Loucy (cell line): Measurements from ENCODE around the gene PHB1.

Experiments
- H2AFZ ChIP-seq: fragments of 200-600 bp; sonication (generic); 2 replicates; pipeline ENCODE4 v1.6.0; 2016; ENCODE audit warnings: antibody characterized with exemption, mild to moderate bottlenecking, low read length, moderate library complexity
- H3F3A ChIP-seq: fragments of 200-600 bp; 2 replicates; pipeline ENCODE4 v1.6.0; 2016; ENCODE audit warnings: antibody characterized with exemption, low read depth, mild to moderate bottlenecking
- H3K27me3 ChIP-seq: fragments of 200-600 bp; sonication (generic); 2 replicates; pipeline ENCODE4 v1.6.1; 2014; ENCODE audit warnings: low read length, mild to moderate bottlenecking; ENCODE audit not compliant: insufficient read depth, poor library complexity, severe bottlenecking
- H3K36me3 ChIP-seq: fragments of 200-600 bp; sonication (generic); 2 replicates; pipeline ENCODE4 v1.6.1; 2016; ENCODE audit warnings: low read length; ENCODE audit not compliant: insufficient read depth
- H3K4me1 ChIP-seq: fragments of 200-600 bp; sonication (generic); 2 replicates; pipeline ENCODE4 v1.5.1; 2014; ENCODE audit warnings: low read length, mild to moderate bottlenecking; ENCODE audit not compliant: insufficient read depth, poor library complexity, severe bottlenecking
- H3K4me2 ChIP-seq: fragments of 200-600 bp; sonication (generic); 2 replicates; pipeline ENCODE4 v1.6.0; 2014; ENCODE audit warnings: antibody characterized with exemption, low read length, low read depth, mild to moderate bottlenecking; ENCODE audit not compliant: poor library complexity, severe bottlenecking
- H3K4me3 ChIP-seq: fragments of 200-600 bp; sonication (generic); 2 replicates; pipeline ENCODE4 v1.5.1; 2014; ENCODE audit warnings: low read length, mild to moderate bottlenecking, mixed read lengths; ENCODE audit not compliant: poor library complexity, severe bottlenecking
- H3K79me2 ChIP-seq: fragments of 200-600 bp; sonication (generic); 2 replicates; pipeline ENCODE4 v1.6.1; 2014; ENCODE audit warnings: low read length; ENCODE audit not compliant: insufficient read depth
- H3K9ac ChIP-seq: fragments of 200-600 bp; sonication (generic); 2 replicates; pipeline ENCODE4 v1.6.0; 2014; ENCODE audit warnings: mild to moderate bottlenecking, low read depth, low read length, moderate library complexity; ENCODE audit not compliant: poor library complexity, severe bottlenecking
- H3K9me2 ChIP-seq: fragments of 200-600 bp; sonication (generic); replicated peaks from 2 replicates; pipeline ENCODE4 v1.6.1; 2016; ENCODE audit warnings: low read depth, low read length, mixed read lengths
- H3K9me3 ChIP-seq: fragments of 200-600 bp; sonication (generic); 2 replicates; pipeline ENCODE4 v1.6.1; 2014; ENCODE audit warnings: mild to moderate bottlenecking, antibody characterized with exemption, low read length, low read depth; ENCODE audit not compliant: insufficient read depth
- H4K20me1 ChIP-seq: fragments of 200-600 bp; sonication (generic); 2 replicates; pipeline ENCODE4 v1.6.0; 2014; ENCODE audit warnings: antibody characterized with exemption, low read length, mild to moderate bottlenecking; ENCODE audit not compliant: insufficient read depth, poor library complexity, severe bottlenecking
- EZH2phosphoT487 ChIP-seq: fragments of 200-600 bp; IDR thresholded peaks from 2 replicates; pipeline ENCODE4 v1.6.1; 2018; ENCODE audit warnings: antibody characterized with exemption, mild to moderate bottlenecking, moderate library complexity, borderline replicate concordance
- TF ChIP-seq, protein P1 (sequence below): fragments of 200-600 bp; sonication (generic); conservative IDR thresholded peaks from 2 replicates; pipeline ENCODE4 v1.5.1; 2014; ENCODE audit warnings: mild to moderate bottlenecking, antibody characterized with exemption, low read length

Gene PHB1

DNA sequence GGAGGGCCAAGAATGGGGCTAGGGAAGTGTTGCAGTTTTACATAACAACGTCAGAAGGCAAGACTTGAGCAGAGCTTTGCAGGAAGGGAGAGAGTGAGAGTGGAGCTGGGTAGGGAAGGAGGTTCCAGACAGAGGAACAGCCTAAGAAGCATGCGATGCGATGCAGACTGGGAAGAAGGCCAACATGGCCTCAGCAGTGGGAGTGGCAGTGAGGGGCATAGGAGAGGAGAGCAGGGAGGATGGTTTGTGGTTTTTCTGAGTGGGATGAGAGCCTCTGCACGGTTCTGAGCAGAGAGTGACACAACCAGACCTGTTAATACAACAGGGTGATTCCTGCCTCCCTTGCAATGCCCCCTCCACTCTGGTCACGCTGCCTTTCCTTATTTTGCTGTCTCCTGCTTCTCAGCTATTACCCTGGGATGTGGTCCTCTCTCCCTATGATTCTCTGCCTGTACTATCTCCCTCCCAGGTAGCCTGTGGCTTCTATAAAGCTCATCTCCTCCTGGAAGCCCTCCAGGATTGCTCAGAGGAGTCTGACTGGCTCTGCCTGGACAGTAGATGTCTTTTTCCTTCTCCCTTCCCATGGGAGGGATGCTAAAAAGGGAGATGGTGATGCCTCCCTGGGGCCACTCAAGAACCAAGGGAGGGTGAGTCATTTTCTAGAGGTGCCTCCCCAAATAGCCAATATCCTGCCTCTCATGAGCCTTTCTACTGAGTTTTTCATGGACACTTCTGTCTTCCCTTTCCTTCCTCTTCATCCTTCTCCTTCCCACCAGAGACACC lies 41.7 kb upstream of the PHB1 start:
- Histone ChIP-seq H3F3A (no peaks in the 10 kb centered on the region), H3K27me3 (no peaks in the 10 kb centered on the region), H3K9ac (no peak overlapping the region), H3K9me3 (no peaks in the 10 kb centered on the region), H2AFZ (no peak overlapping the region), H3K4me3 (no peak overlapping the region), H3K4me1 (peaks cover 18% of the 10 kb centered on the region), H3K79me2 (no peaks in the 10 kb centered on the region), H4K20me1 (no peaks in the 10 kb centered on the region), H3K36me3 (no peaks in the 10 kb centered on the region), H3K9me2 (no peaks in the 10 kb centered on the region), H3K4me2 (no peak overlapping the region)
- TF ChIP-seq, protein P1, sequence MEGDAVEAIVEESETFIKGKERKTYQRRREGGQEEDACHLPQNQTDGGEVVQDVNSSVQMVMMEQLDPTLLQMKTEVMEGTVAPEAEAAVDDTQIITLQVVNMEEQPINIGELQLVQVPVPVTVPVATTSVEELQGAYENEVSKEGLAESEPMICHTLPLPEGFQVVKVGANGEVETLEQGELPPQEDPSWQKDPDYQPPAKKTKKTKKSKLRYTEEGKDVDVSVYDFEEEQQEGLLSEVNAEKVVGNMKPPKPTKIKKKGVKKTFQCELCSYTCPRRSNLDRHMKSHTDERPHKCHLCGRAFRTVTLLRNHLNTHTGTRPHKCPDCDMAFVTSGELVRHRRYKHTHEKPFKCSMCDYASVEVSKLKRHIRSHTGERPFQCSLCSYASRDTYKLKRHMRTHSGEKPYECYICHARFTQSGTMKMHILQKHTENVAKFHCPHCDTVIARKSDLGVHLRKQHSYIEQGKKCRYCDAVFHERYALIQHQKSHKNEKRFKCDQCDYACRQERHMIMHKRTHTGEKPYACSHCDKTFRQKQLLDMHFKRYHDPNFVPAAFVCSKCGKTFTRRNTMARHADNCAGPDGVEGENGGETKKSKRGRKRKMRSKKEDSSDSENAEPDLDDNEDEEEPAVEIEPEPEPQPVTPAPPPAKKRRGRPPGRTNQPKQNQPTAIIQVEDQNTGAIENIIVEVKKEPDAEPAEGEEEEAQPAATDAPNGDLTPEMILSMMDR, result no peak
- TF ChIP-seq EZH2phosphoT487, result no peak

DNA sequence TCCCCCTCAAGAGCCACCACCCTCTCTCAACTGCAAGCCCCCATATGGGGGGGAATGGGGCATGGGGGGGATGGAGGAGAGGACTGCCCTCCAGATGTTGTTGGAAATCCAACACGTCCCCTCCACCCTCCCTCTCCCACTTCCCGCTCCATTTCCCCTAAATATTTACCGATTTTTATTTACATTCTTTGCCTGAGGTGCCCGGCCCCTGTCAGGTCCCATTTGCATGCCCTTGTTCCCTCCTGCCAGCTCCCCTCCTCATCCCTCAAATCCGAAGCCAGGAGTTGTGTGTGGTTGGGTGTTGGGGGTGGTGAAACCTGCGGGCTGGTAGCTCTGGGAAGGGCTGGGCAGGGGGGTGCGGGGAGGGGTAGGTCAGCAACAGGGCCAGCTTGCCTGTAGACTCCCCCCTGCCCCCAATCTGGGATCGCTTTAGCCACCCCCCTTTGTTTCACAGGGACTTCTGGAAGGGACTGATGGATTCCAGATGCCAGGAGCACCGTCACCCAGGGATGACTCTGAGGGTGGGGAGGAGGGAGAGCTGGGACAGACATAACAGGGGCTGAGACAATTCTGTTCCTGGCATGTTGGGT lies 40.7 kb upstream of the PHB1 start:
- H3K9ac ChIP-seq, result no peak overlapping the region

DNA sequence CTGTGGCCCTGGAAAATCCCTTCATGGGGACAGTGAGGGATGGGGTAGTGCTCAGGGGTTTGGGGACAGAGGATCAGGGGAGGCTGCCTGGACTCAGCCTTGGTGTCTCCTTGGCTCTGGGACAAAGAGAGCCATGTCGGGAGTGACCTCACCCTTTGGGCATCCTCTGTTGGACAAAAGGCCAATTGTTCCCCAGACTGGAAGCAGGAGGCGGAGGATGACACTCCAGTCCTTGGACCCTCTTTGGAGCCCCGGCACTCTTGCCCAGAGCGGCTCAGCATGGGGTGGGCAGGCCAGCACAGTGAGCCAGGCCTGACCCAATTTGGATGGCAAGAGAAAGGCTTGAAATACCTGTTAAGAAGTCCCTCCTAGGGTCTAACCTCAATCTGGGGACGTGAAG lies 39.4 kb upstream of the PHB1 start:
- Histone ChIP-seq H3K4me3 (no peak overlapping the region), H3K9ac (no peak overlapping the region), H3F3A (peaks cover 4% of the 10 kb centered on the region), H2AFZ (no peak overlapping the region), H3K9me3 (no peaks in the 10 kb centered on the region), H4K20me1 (no peaks in the 10 kb centered on the region), H3K27me3 (no peaks in the 10 kb centered on the region), H3K4me1 (peaks cover 37% of the 10 kb centered on the region), H3K79me2 (no peaks in the 10 kb centered on the region), H3K9me2 (no peaks in the 10 kb centered on the region), H3K4me2 (no peak overlapping the region), H3K36me3 (no peaks in the 10 kb centered on the region)
- TF ChIP-seq, protein P1, result no peak
- TF ChIP-seq EZH2phosphoT487, result no peak

More for the DNA sequence above, 40.7 kb upstream of the PHB1 start:
- Histone ChIP-seq H3K9me3 (no peaks in the 10 kb centered on the region), H3K79me2 (no peaks in the 10 kb centered on the region), H3K4me2 (no peak overlapping the region), H3F3A (peaks cover 3% of the 10 kb centered on the region), H3K9me2 (no peaks in the 10 kb centered on the region), H3K27me3 (no peaks in the 10 kb centered on the region), H2AFZ (no peak overlapping the region), H4K20me1 (no peaks in the 10 kb centered on the region), H3K36me3 (no peaks in the 10 kb centered on the region), H3K4me1 (peaks cover 28% of the 10 kb centered on the region), H3K4me3 (no peak overlapping the region)
- TF ChIP-seq, protein P1, result no peak
- no peak for TF ChIP-seq EZH2phosphoT487
